GM19452 (cell line): ENCODE results near the gene AUP1.

Experiments used
- ATAC-seq: cut with Tn5 transposase; IDR thresholded peaks from one replicate; pipeline ENCODE4 v1.9.1; 2021; ENCODE audit not compliant: unreplicated experiment

Gene AUP1

GRCh38 chr2:74536166-74536950 lies 6.9 kb upstream of the AUP1 start:
- no peak for ATAC-seq

GRCh38 chr2:74535440-74535965 lies 6.0 kb upstream of the AUP1 start:
- no peak for ATAC-seq

GRCh38 chr2:74534411-74534810 lies 4.9 kb upstream of the AUP1 start:
- no peak for ATAC-seq

GRCh38 chr2:74533464-74533863 lies 4.0 kb upstream of the AUP1 start:
- no peak for ATAC-seq

DNA sequence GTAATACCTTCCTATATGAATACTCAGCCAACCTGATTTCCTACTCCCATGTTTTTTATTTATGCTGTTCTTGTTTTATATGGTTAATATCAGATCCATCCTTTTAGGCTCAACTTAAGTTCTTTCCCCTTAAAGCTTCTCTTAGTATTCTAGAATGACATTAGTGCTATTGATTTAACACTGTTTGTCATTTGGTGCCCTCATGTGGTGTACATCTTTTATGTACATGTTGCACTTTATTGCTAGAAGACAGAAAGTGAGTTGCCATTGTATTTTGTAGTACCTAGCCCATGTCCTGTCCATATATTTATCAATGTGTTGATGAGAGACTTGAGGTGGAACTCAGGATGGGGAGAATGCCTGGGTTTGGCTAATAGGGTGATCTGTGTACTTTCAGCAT lies 2.7 kb upstream of the AUP1 start:
- ATAC-seq = no peak

DNA sequence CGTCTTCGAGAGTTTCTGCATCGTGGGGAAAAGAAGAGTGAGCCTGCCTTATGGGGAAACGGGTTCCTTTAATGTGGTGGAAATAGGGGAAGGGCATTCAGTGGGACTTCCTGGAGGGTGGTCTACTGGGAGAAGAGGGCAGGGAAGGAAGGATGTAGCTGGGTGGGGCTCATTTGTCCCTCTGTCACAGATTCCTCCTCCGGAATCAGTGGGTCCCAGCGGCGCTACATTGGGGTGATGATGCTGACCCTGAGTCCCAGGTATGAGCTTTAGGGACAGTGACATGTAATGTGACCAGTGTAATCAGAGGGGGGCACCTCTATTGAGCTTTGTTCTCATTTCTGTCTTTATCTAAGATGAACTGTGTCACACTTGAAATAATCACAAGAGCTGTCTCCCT lies 2.2 kb upstream of the AUP1 start:
- no peak for ATAC-seq

DNA sequence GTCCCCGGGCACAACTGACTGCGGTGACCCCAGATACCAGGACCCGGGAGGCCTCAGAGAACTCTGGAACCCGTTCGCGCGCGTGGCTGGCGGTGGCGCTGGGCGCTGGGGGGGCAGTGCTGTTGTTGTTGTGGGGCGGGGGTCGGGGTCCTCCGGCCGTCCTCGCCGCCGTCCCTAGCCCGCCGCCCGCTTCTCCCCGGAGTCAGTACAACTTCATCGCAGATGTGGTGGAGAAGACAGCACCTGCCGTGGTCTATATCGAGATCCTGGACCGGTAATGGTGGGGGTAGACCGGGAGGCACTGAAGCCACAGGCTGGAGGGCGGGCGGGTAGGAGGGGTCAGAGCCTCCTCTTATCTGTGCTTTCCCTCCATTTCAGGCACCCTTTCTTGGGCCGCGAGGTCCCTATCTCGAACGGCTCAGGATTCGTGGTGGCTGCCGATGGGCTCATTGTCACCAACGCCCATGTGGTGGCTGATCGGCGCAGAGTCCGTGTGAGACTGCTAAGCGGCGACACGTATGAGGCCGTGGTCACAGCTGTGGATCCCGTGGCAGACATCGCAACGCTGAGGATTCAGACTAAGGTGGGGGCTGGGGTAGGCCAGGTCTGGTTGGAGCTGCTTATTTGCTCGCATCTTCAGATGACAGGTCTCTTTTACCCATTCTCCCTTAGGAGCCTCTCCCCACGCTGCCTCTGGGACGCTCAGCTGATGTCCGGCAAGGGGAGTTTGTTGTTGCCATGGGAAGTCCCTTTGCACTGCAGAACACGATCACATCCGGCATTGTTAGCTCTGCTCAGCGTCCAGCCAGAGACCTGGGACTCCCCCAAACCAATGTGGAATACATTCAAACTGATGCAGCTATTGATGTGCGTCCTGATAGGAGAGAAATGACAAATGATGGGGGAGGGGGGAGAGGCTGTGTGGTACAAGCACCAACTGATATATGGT lies 1.0 kb upstream of the AUP1 start:
- peak; percentile 38 for ATAC-seq

DNA sequence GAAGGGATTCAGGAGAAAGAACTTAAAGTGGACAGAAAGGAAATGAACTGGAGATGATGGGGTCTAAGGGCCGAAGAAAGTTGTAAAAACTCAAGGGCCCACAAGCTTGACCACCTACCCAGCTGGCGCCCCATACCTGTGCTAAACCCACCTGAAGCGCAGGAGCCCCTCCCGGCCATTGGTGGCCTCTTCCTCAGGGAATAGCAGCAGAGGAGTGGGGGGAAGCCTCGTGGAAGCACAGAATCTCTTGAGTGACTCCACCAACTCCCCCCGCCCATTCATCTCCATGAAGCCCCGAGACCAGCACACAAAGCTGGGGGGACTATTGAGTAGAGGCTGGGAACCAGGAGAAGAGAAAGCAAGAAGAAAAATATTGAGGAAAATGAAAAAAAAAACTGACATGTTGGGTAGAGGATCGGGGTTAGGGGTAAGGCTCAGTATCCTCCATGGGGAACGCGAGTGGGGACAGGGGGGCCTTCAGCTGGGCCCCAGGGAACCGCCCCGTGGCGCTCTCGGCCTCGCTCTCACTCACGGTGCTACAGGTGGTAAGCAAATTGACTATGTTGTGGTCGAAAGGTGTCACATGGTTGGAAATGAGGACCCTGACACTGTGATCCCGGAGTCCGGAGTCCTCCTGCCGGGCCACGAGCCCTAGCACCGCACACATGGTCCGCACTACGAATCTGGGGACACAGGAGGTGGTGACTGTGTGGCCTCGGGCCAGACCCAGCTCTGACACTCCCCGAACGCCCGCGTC lies 728 bp downstream of the AUP1 start:
- peak; percentile 4 for ATAC-seq

DNA sequence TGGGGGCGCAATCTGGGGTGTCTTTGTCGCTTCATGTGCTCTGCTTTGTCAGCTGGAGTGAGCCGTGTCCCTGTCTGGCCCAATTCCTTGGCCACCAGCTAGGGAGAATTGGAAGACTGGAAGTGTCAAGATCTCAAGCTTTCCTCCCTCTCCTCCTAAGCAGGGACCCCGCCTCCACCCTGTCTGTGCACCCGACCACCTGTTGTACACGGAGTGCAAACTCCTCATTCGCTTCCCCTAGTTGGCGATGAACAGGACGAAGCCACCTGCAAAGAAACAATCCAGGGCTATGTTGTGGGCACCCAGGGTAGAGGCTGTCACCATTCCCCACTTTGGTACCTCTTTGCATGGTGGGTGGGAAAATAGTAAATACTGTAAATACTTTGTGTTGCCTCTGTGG lies 1.8 kb downstream of the AUP1 start:
- no peak for ATAC-seq

GRCh38 chr2:74526649-74527230 lies 2.8 kb downstream of the AUP1 start:
- no peak for ATAC-seq

GRCh38 chr2:74525717-74526648 lies 3.5 kb downstream of the AUP1 start, which contains the start of gene DQX1:
TSS of gene DQX1 (minus strand) at chr2:74526231. CDS start at chr2:74525729, 502 bp downstream.
- no peak for ATAC-seq

DNA sequence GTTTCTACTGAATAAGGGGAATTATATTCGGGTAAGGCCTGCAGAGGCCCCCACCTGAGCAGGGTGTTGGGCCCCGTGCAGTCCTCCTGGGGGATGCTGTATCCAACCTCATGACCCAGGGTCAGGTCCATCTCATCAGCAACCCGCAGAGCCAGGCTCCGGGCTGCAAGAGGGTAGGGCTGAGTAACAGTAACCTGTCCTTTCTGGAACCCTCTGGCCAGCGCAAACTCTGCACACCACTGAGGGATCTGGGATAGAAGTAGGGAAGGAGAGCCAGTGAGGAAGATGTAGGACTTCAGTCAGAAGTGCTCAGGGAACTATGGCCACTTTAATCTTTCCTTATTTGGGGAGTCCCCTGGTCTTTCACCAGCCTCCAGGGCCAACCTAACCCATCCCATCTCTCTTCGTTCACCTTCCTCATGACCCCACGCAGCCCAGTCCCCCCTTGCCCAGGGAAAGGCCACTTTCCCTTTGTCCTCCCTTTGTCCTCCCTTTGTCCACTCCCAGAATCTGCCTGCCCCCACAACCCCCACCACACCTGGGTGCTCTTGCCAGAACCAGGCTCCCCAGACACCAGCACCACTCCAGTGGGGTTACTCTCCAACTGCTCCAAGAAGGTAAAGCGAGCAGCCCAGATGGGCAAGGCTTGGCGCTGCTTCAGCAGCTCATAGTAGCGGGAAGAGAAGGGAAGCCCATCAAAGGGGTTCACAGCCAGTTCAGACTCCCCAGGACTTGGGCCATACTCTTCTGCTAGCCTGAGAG lies 4.4 kb downstream of the AUP1 start:
- ATAC-seq = no peak

GRCh38 chr2:74524005-74524404 lies 5.5 kb downstream of the AUP1 start:
- ATAC-seq = no peak

GRCh38 chr2:74522516-74522915 lies 7.0 kb downstream of the AUP1 start:
- no peak for ATAC-seq

DNA sequence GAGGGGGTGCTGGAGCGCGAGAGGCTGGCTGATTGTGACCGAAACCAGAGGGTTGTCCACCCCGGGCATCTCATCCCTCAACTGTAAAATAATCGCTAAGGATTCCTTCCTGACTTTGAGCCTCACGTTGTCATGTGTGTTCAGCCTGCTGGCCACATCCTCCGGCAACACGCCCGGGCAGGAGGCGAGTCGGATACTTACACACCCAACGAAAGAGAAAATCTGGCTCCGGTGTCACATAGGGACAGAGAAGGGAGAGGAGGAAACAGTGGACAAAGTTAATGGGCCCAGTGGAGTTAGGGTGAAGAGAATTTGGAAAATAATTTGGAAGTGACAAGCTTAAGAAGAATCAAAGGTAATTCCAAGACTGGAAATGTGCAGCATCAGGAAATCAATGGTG lies 12.9 kb downstream of the AUP1 start:
- ATAC-seq = no peak

- peak; percentile 64 for ATAC-seq
These were observed 13.4 kb downstream of the AUP1 start for GRCh38 chr2:74515981-74516633.

DNA sequence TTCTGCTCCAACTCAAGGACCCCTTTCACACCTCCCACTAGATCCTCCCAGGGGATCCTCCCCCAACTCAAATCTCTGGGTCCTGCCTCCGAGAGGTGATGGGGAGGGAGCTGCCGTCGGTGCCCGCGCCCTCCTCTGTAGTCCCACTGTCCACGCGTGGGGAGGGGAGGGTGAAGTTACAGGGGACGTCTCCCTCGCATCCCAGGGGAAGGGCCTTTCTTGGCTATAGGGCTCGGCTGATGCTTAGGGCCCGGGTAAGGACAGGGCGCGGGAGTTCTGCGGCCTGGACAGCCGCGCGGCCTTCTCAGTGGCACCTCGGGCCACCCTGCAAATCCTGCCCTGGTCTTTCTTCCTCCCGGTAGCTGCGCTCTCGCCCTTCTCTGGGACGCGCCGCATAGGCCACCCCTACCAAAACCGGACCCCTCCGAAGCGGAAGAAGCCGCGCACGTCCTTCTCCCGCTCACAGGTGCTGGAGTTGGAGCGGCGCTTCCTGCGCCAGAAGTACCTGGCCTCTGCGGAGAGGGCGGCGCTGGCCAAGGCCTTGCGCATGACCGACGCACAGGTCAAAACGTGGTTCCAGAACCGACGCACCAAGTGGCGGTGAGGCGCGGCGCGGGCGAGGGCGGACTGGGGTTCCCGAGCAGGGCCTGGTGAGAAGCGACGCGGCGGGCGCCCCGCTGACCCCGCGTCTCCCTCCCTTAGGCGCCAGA lies 14.1 kb downstream of the AUP1 start:
- ATAC-seq = peak; percentile 14
